Renal cortex interstitium (tissue), 11 donors: ENCODE results near the gene SCAPER. TPM values are rescaled to one million over a fixed set of nuclear protein-coding genes. Genes with fewer than 3 reads are reported as not detected.
"Not testable (repeated sequence)": the region's sequence is repeated elsewhere in the genome, so short reads cannot be mapped to it uniquely, and the experiment has no call there.

ENCODE experiments used
- DNase-seq, 11 donors: peaks; one replicate each; pipeline ENCODE4 v3.0.0-alpha.2; 2013; ENCODE audit warnings: low read depth in 9 of 11, low spot score in 4 of 11; ENCODE audit errors: extremely low read depth in 1 of 11
- polyA plus RNA-seq, 3 donors: library from polyadenylated mRNA; unstranded; fragments of 120-200 nt; gene quantifications; one replicate each; pipeline ENCODE4 v1.2.1, GENCODE V29; 2013; ENCODE audit not compliant: insufficient read length in 3 of 3

Gene SCAPER
- polyA plus RNA-seq, 3 donors = 23.1 to 27.5 (median 27.1) TPM

DNA sequence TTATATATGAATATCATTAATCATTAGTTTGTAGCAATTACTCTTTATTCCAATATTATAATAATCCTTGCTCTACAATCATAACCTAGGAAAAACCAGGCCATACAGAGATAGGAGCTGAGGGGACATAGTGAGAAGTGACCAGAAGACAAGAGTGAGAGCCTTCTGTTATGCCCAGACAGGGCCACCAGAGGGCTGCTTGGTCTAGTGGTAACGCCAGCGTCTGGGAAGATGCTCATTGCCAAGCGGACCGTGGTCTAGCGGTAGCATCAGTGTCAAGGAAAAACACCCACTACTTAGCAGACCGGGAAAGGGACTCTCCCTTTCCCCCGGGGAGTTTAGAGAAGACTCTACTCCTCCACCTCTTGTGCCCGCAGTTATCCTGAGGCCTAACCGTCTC, 172.8 kb downstream of the SCAPER start:
- not testable (repeated sequence) for DNase-seq

GRCh38 chr15:76730262-76730661, 174.9 kb downstream of the SCAPER start:
- no peak for DNase-seq

DNA sequence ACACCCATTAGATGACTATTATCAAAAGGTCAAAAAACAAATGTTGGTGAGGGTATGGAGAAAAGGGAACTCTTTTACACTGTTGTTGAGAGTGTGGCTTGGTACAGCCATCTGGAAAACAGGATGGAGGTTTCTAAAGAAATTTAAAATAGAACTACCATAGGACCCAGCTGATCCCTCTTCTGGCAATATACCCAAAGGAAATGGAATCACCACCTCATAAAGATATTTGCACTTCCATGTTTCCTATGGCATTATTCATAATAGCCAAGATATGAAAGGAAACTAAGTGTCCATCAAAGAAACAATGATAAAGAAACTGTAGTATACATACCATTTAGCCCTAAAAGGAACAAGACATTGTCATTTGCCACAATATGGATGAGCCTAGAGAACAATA, 186.3 kb downstream of the SCAPER start:
- DNase-seq = no peak

- DNase-seq = no peak
Observed at GRCh38 chr15:76714950-76715349, 190.2 kb downstream of the SCAPER start.

DNA sequence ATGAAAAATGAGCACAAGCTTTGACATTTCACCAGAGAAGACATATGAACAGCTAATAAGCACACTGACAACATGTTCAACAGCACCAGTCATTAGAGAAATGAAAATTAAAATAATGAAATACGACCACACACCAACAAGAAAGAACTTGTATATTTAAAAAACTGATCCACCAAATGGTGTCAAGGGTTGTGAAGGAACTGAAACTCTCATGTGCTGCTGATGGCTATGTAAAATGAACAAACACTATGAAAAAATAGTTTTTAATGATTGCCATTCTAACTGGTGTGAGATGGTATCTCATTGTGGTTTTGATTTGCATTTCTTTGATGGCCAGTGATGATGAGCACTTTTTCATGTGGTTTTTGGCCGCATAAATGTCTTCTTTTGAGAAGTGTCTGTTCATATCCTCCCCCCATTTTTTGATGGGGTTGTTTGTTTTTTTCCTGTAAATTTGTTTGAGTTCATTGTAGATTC, 193.8 kb downstream of the SCAPER start:
- DNase-seq = no peak

GRCh38 chr15:76704032-76704431, 201.1 kb downstream of the SCAPER start:
- not testable (repeated sequence) for DNase-seq

- no peak for DNase-seq
Observed at GRCh38 chr15:76696840-76697239, 208.3 kb downstream of the SCAPER start.

- not testable (repeated sequence) for DNase-seq
Observed at GRCh38 chr15:76692546-76692945, 212.6 kb downstream of the SCAPER start.

DNA sequence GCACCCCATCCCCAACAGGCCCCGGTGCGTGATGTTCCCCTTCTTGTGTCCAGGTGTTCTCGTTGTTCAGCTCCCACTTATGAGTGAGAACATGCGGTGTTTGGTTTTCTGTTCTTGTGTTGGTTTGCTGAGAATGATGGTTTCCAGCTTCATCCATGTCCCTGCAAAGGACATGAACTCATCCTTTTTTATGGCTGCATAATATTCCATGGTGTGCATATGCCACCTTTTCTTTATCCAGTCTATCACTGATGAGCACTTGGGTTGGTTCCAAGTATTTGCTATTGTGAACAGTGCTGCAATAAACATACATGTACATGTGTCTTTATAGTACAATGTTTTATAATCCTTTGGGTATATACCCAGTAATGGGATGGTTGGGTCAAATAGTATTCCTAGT, 217.5 kb downstream of the SCAPER start:
- DNase-seq = not testable (repeated sequence)

DNA sequence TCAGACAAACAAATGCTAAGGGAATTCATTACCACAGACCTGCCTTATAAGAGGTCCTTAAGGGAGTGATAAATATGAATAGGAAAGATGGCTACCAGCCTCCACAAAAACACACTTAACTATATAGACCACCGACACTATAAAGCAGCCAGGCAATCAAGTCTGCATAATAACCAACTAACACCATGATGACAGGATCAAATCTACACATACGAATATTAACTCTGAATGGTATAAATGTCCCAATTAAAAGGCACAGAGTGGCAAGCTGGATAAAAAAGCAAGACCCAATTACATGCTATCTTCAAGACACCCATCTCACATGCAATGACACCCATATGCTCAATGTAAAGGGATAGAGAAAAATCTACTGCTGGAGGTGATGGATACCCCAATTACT, 221.1 kb downstream of the SCAPER start:
- DNase-seq = no peak

DNA sequence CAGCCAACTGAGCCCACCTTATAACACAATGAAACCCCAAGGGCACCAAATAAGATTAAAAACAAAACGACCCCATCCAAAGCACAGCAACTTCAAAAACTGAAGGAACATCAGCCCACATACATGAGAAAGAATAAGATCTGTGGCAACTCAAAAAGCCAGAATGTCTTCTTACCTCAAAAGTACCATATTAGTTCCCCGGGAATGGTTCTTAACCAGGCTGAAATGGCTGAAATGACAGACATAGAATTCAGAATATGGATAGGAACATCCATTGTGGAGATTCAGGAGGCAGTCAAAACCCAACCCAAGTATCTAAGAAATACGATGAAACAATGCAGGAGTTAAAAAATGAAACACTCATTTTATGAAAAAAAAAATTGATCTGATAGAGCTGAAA, 222.3 kb downstream of the SCAPER start:
- no peak for DNase-seq

DNA sequence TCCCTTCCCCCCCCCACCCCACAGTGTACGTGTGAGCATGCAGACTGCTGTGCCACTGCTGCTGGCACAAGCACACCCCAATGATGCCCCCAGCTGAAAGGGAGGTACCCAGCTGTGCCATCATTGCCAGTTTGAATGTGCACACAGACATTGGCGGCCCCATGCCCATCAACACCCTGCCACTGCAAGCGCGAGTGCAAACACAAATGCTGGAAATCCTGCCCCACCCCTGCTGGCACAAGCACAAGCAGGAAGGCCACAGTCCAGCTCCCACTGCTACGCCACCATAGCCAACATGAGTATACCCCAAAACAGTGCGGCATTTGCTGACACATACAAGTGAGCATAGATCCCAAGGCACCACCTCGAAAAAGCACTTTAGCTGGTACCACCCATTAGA, 222.9 kb downstream of the SCAPER start:
- no peak for DNase-seq

GRCh38 chr15:76678766-76679165, 226.4 kb downstream of the SCAPER start:
- peak in 2 of 11 donors; percentile 5 to 7 for DNase-seq

DNA sequence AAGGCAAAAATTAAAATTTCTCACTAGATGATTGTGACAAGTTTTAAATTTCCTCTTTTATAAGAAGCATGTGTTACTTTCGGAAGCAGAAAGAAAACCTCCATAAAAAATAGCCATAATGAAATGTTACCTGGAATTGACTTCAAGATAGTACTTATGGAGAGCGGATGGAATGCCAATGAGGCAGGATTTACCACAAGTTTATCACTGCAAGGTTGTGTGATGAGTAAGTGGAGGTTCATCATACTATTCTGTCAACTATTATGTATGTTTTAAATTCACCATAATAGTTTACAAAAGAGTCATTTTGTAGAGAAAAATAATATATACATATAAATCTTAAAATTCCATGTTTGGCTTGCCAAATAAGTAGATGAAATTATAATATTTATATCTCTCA, 230.3 kb downstream of the SCAPER start:
- DNase-seq = no peak

- no peak for DNase-seq
Observed at GRCh38 chr15:76669521-76670207, 235.5 kb downstream of the SCAPER start.

- DNase-seq = no peak
Observed at GRCh38 chr15:76668900-76669299, 236.2 kb downstream of the SCAPER start.

DNA sequence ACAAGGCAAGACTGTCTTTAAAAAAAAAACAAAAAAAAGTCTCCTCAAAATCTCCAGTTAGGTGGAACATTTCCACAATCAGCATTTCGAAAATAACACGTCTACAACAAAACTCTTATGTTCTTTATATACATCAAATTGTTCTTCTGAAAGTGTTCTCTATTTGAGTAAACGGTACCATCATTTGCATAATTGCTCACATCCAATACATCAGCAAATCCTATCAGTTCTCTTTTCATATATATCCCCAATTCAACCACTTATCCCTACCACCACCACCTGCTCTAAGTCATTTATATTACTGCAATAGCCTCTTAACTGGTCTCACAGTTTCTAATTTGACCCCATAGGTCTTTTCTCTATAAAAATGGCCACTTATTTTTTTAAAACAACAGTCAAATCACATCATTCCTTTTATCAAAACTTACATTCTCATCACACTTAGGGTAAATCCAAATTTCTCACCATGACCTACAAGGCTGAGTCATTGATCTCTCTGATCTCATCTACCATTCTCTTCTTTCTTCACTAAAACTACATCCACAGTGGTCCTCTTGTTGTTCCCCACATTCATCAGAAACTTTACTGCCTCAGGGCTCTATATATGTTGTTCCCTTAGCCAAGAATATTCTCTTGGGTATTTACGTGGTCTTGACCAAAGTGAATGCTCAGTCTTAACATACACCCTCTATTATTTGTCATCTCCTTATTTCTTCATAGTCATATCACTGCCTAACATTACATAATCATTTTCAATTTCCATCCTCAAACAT, 237.0 kb downstream of the SCAPER start:
- no peak for DNase-seq

DNA sequence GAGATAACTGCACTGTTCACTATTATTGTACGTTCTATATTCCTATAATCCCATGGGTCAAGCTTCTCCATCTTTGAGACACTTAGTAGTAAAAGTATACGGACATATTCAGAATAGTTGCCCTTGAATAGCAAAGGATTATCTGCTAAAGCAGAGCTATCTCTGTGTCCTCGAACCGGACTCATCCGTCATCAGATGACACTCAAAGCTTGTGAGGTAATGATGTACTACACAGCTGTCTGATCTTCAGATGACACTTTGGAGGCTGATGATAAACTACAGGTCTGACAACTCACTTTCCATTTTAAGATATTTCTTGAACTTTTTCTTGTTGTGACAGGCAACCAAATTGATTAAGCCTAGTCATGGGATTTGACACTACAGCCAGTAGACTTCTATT, 240.2 kb downstream of the SCAPER start:
- no peak for DNase-seq

- no peak for DNase-seq
Observed at GRCh38 chr15:76664411-76664810, 240.7 kb downstream of the SCAPER start.

DNA sequence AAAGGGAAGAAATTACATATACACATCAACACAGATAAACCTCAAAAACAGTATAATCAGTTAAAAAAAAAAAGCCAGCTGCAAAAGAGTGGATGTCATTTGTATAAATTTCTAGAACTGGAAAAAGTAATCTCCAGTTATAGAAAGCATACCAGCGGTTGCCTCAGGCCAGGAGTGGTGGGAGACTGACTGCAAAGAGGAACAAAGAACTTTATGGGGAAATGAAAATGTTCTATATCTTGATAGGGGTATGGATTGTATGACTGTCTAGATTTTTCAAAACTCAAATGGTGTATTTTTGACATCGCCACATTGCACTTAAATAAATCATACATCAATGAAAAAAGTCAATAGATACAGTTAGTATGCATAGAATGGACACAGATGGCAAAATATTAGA, 241.6 kb downstream of the SCAPER start:
- DNase-seq = no peak
